C4-2B (cell line): ENCODE data around the gene PDSS2.

Source experiments
- CTCF ChIP-seq: fragments of 450-650 bp; conservative IDR thresholded peaks from 2 replicates; pipeline ENCODE4 v1.5.1; 2017; ENCODE audit warnings: mild to moderate bottlenecking
- ZFX ChIP-seq: fragments of 450-650 bp; IDR thresholded peaks from 2 replicates; pipeline ENCODE4 v1.6.1; 2017

- TF ChIP-seq CTCF (peak; percentile 7; the same call in 1 of the 2 replicates), ZFX (no peak)
Measured at GRCh38 chr6:107408714-107409113, 50.6 kb downstream of the PDSS2 start.
